HG02852 (cell line): ENCODE data around the gene OR5T1.

Experiments
- ATAC-seq: cut with Tn5 transposase; IDR thresholded peaks from one replicate; pipeline ENCODE4 v1.9.1; 2021; ENCODE audit warnings: mild to moderate bottlenecking, moderate library complexity; ENCODE audit not compliant: unreplicated experiment

The OR5T1 gene

DNA sequence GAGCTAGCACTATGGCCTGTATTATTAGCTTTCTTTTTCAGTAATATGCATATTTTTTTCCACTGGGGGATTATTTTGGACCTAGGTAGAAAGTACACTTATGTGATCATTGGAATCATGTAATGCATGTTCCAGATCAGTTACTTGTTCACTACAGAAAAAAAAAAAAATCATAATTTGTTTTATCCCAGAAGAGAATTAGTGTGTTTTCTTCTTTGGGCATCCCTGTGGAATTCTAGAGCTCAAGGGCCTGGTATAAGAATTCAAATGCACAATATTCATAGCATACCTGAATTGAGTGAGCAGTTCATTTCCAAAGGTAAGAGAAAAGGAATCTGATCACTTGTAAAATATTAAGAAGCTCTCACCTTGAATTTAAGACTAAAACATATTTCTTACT is at the start of gene OR5T1:
Gene OR5T1 (plus strand): TSS at position 301 of the 400 bp plus-strand sequence. CDS start 1,485 bp downstream, outside the sequence.
- ATAC-seq: no peak

DNA sequence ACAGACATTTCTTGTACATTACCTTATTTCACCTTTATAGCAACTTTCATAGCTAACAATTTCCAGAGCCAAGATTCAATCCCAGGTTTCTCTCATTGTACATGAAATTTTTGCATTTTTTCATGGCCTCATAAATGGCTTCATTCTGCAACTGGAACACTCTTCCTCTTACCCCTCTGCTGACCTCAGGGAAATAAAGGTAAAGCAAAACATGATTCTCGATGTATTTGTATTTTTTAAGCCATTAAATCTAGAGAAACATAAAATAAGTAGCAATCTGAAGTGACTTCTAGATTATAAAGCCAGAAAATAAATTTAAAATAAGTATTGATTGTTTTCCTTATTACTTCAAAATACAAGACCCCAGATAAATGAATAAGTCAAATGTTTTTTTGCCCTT is 39.8 kb upstream of the OR5T1 start, which contains the start of gene OR5T2:
Gene OR5T2 (minus strand): TSS at position 101 of the 400 bp plus-strand sequence. CDS start 1,193 bp downstream, outside the sequence.
- no peak for ATAC-seq

GRCh38 chr11:56251954-56252353 is 22.0 kb upstream of the OR5T1 start, which contains the start of gene OR5T3:
Gene OR5T3, plus strand, starts transcription at chr11:56252254. Its CDS starts 0 bp downstream, at chr11:56252254.
- no peak for ATAC-seq

DNA sequence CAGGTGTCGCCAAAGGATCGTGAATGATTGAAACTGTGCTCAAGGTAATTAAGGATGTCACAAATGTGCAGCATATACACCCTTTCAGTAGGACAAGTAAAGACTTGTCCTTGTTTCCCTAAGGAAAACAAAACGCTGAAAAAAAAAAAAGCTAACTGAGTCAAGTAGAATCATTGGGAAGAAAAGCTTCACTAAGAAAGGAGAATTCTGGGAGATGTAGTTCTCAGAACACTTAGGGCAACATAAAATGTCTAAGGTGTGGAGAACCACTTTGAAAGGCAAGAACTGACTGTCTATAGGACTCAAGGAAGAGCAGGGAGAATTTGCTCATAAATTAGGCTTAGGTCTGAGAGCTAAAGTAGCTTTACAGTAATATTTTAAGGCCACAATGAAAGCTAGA is 2.9 kb upstream of the OR5T1 start:
- ATAC-seq: no peak

- ATAC-seq: no peak
These were observed 18.2 kb downstream of the OR5T1 start, which contains the start of gene OR8H1 for GRCh38 chr11:56292154-56292553. Gene OR8H1, minus strand, starts transcription at chr11:56292254. Its CDS starts 1,192 bp downstream, at chr11:56291062.

GRCh38 chr11:56296898-56297297 is 22.9 kb downstream of the OR5T1 start:
- ATAC-seq: no peak

GRCh38 chr11:56307836-56308235 is 33.9 kb downstream of the OR5T1 start:
- no peak for ATAC-seq

DNA sequence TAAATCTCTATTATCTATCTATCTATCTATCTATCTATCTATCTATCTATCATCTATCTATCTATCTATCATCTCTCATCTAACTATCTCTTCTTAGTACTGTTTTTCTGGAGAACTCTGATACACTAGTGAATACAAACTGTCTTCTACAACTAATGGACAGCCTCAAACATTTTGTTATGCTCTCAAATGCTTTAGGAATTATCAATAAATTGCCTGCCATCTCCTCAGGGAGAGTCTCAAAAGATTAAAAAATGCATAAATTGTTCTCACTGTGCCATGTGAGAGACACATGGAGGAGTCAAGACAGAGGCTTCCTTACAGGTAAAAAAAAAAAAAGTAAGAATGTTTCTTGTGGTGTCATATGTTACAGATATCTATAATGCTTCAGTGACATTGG is 40.9 kb downstream of the OR5T1 start, which contains the start of gene OR8K3:
Gene OR8K3 (plus strand): TSS at position 301 of the 400 bp plus-strand sequence. CDS start 3,163 bp downstream, outside the sequence.
- no peak for ATAC-seq
